MG63 (cell line): ENCODE results near the gene MRPL18. TPM values are rescaled to one million over a fixed set of nuclear protein-coding genes. Genes with fewer than 3 reads are reported as not detected.
"Not testable (repeated sequence)": the region's sequence is repeated elsewhere in the genome, so short reads cannot be mapped to it uniquely, and the experiment has no call there.

Source experiments
- DNase-seq: peaks from one replicate; pipeline ENCODE4 v3.0.0-alpha.2; 2020
- H3K27me3 ChIP-seq: fragments of 250-450 bp; sonication (Bioruptor Pico); 2 replicates; pipeline ENCODE4 v1.5.1; 2020; ENCODE audit warnings: mild to moderate bottlenecking, moderate library complexity
- H3K36me3 ChIP-seq: fragments of 250-450 bp; sonication (Bioruptor Pico); 2 replicates; pipeline ENCODE4 v1.5.1; 2020; ENCODE audit warnings: mild to moderate bottlenecking, moderate library complexity
- H3K4me3 ChIP-seq: fragments of 250-450 bp; sonication (Bioruptor Pico); 2 replicates; pipeline ENCODE4 v1.5.1; 2020; ENCODE audit warnings: mild to moderate bottlenecking, moderate library complexity
- H3K9me3 ChIP-seq: fragments of 250-450 bp; sonication (Bioruptor Pico); 2 replicates; pipeline ENCODE4 v1.5.1; 2020; ENCODE audit warnings: mild to moderate bottlenecking, moderate library complexity
- total RNA-seq: library from RNA; depleted of rRNA; stranded (reverse); fragments of >200 nt; shearing (Covaris generic); gene quantifications from 2 replicates; pipeline ENCODE4 v1.2.3, GENCODE V29; 2014; ENCODE audit warnings: low replicate concordance; rRNA removed

Gene MRPL18
- 129 and 143 TPM in 2 replicates for total RNA-seq

DNA sequence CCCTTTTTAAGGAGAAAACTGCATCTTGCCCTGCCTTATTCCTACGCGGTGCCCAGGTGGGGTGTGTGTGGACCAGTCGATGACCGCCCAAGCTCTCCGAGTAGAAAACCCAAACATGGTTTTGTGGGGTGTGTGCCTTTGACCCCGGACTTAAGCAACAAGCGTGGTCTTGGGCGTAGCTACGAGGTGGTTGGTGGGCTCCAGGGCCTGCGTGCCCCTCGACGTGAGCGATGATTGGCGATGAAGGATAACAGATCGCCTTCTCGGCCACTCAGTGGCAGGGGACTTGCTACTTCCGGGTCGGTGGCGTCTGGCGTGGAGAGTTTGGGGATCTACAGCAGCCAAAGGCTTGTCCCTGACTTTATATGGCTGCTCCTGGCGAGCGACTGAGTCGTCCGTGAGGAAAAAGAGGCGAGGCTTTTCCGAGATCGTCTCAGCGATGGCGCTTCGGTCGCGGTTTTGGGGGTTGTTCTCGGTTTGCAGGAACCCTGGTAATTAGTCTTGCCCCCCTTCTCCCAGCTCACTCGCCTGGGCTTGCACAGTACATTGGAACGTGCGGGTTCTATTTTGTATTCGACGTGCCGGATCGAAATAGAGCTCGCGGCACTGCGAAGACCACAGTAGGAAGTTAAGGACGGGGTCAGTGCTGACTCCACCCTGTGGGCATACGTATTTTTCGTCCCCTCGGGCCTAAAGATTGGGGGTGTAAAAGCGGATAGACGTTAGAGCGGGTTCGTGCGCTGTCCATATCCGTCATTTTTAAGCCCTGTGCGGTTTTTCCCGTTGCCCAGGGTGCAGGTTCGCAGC lies at the start of gene MRPL18:
TSS of gene MRPL18 (plus strand) at position 319 of the 807 bp plus-strand sequence. CDS start at position 440, 121 bp downstream.
- DNase-seq = peak; percentile 96
- no peaks in the 10 kb centered on the region for H3K27me3 ChIP-seq
- H3K36me3 ChIP-seq = peaks cover 73% of the 10 kb centered on the region
- H3K4me3 ChIP-seq = peak within 1 kb of the TSS; percentile 77
- no peaks in the 10 kb centered on the region for H3K9me3 ChIP-seq

DNA sequence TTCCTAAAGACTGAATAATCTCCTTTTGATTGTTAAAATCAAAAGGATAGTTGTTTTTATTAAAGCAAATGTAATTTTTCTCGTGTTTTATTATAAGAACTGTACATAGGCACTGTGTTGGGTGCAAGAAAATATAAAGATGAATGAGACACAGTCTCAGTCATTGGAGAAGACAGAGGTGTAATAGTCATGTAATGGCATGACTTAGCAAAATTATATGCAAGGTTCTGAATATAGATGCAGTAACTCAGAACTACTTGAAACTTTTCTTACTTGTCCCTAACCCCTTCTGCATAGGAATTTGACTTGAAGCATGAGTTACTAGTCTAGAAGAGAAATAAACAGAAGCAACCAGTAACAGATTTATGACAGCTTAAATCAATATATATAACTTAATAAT lies 48.1 kb upstream of the MRPL18 start:
- Histone ChIP-seq H3K9me3 (no peaks in the 10 kb centered on the region), H3K36me3 (peaks cover 89% of the 10 kb centered on the region)

DNA sequence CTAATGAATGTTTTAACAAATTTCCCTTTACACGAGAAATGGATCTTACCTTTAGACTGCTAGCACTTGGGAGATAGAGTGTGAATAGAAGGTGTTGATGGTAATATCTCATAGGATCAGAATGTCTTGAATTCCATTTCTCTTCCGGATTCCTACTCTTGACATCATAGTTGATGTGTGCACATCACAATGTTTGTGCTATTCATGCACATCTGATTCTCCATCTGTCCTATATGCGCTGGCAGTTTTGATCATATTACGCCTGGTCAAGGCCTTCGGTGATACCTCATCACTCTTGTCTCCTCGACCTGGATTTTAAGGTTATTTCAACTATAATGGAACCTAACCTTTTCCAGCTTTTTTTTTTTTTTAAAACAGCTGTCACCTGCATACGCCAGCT lies 45.2 kb upstream of the MRPL18 start:
- H3K4me3 ChIP-seq = no peak overlapping the region
- H3K9me3 ChIP-seq = no peaks in the 10 kb centered on the region
- H3K36me3 ChIP-seq = peaks cover 95% of the 10 kb centered on the region
- H3K27me3 ChIP-seq = no peaks in the 10 kb centered on the region
- no peak for DNase-seq

More for the DNA sequence above, 48.1 kb upstream of the MRPL18 start:
- no peak for DNase-seq
- Histone ChIP-seq H3K4me3 (no peak overlapping the region), H3K27me3 (no peaks in the 10 kb centered on the region)

DNA sequence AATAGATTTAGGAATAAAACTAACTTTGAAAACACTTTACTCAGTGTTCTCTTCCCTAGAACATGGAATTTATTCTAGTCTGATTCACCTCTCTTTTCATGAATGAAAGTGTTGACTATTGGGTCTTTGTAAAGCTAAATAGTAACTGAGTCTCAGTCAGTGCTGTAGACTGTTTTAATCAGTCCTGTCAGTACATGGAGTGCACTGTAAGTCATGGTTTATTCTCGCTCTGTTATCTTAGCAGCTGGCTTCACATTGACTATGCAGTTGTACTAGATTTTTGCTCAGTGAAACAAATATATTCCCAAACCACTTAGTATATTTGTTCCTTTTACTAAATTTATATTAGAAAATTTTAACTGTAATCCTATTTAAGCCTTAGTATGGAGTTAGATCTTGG lies 43.5 kb upstream of the MRPL18 start:
- Histone ChIP-seq H3K27me3 (no peaks in the 10 kb centered on the region), H3K9me3 (no peaks in the 10 kb centered on the region), H3K36me3 (peaks cover 93% of the 10 kb centered on the region), H3K4me3 (no peak overlapping the region)
- no peak for DNase-seq

DNA sequence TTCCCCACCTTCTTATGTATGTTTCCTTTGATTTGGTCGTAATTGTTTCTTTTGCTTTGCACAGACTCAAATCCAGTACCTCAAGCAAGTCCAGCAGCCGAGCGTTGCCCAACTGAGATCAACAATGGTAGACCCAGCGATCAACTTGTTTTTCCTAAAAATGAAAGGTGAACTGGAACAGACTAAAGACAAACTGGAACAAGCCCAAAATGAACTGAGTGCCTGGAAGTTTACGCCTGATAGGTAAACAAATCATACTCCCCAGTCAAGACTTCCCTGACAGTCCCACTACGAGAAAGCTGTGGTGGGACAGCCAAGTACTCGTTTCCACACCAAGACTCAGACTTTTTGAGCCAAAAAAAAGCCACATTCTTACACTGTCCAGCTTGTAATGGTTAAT lies 42.1 kb upstream of the MRPL18 start:
- not testable (repeated sequence) for DNase-seq, H3K4me3 ChIP-seq, H3K9me3 ChIP-seq, H3K27me3 ChIP-seq
- peaks cover 90% of the 10 kb centered on the region for H3K36me3 ChIP-seq

DNA sequence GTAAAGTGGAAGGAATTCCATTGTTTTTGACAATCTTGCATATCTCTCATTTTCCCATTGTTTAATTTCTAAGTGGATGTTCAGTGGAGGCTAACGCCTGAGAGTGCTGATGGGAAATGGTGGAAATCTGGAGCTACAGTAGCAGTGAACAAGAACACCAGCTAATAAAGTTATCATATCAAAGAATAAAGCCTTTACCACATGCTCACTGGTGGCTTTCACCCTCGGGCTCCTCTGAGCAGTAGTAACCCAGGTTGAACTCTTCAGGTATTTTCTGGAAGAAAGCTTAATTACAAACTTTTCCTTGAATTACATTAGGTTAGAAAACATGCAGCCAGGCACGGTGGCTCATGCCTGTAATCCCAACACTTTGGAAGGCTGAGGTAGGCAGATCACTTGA lies 38.8 kb upstream of the MRPL18 start:
- no peaks in the 10 kb centered on the region for H3K27me3 ChIP-seq
- peaks cover 87% of the 10 kb centered on the region for H3K36me3 ChIP-seq
- no peaks in the 10 kb centered on the region for H3K9me3 ChIP-seq
- no peak for DNase-seq
- no peak overlapping the region for H3K4me3 ChIP-seq

DNA sequence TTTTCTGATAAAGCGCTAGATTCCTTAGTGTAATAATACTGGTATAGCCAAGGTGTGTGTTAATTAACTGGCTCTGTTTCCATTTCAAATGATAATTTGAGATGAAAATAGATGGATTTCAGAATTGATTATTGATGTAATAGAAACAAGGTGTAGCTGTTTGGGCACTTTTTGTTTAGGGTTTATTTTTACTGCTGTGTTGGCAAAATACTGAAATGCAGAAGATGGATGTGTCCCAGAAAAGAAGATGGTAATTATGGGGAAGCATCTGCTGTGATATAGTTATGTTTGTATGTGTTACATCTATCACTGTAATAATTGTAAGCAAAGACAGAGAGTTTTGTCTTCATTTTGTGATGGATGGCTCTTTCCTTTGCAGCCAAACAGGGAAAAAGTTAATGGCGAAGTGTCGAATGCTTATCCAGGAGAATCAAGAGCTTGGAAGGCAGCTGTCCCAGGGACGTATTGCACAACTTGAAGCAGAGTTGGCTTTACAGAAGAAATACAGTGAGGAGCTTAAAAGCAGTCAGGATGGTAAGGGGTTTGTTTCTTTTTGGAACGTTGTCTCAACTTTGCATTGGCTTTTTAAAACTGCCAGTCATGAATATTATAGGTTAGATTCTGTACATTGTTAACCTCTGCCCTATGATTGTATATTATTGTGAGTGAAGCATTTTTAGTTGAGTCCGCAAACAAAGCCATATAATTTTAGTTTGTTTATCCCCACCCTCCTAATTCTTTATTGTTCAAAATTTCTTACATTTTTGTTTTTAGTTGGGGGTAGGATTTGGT lies 37.0 kb upstream of the MRPL18 start:
- Histone ChIP-seq H3K27me3 (no peaks in the 10 kb centered on the region), H3K4me3 (no peak overlapping the region), H3K9me3 (no peaks in the 10 kb centered on the region), H3K36me3 (peaks cover 81% of the 10 kb centered on the region)
- DNase-seq = no peak

DNA sequence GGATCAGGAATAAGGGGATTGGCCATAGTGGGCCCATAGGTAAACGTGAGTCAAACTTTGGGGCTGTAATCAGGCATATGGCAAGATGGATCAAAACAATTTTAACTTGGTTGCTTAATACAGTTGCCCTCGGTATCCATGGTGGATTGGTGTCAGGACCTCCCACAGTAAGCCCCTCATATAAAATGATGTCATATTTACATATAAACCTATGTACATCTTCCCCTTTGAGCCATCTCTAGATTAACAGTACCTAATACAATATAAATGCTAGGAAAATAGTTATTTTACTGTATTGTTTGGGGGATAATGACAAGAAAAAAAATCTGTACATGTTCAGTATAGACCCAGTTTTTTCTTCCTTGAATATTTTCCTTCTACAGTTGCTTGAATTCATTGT lies 35.9 kb upstream of the MRPL18 start:
- no peak overlapping the region for H3K4me3 ChIP-seq
- H3K36me3 ChIP-seq = peaks cover 77% of the 10 kb centered on the region
- no peaks in the 10 kb centered on the region for H3K9me3 ChIP-seq
- no peak for DNase-seq
- H3K27me3 ChIP-seq = no peaks in the 10 kb centered on the region

DNA sequence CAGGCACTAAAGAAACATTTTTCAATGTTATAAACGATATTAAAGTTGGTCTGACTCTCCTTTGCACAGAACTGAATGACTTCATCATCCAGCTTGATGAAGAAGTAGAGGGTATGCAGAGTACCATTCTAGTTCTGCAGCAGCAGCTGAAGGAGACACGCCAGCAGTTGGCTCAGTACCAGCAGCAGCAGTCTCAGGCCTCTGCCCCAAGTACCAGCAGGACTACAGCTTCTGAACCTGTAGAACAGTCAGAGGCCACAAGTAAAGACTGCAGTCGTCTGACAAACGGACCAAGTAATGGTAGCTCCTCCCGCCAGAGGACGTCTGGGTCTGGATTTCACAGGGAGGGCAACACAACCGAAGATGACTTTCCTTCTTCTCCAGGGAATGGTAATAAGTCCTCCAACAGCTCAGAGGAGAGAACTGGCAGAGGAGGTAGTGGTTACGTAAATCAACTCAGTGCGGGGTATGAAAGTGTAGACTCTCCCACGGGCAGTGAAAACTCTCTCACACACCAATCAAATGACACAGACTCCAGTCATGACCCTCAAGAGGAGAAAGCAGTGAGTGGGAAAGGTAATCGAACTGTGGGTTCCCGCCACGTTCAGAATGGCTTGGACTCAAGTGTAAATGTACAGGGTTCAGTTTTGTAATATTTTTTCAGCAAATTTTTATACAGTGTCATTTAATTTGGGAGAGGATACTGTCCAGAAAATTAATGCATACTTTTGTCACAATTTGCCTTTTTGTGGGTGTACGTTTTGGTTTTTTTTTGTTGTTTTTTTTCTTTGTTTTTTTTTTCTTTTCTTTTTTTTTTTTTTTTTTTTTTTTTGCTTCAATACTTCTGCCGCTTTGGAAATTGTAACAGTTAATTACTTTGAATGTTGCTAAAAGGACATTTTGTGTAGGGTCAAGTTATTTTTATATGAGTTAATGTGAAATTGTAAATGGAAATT lies 35.0 kb upstream of the MRPL18 start:
- H3K4me3 ChIP-seq = no peak overlapping the region
- no peaks in the 10 kb centered on the region for H3K9me3 ChIP-seq
- no peak for DNase-seq
- no peaks in the 10 kb centered on the region for H3K27me3 ChIP-seq
- H3K36me3 ChIP-seq = peaks cover 74% of the 10 kb centered on the region

DNA sequence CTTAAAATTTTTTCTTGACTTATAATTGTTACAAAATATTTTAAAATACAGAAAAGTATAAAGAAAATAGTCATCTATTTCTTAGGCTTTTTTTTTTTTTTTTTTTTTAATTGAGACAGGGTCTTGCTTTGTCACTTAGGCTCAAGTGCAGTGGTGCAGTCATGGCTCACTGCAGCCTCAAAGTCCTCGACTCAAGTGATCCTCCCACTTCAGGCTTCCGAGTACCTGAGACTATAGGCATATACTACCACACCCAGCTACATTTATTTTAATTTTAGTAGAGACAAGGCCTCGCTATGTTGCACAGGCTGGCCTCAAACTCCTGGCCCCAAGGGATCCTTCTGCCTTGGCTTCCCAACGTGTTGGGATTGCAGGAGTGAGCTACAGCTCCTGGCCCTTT lies 33.8 kb upstream of the MRPL18 start:
- DNase-seq = no peak
- H3K36me3 ChIP-seq = peaks cover 69% of the 10 kb centered on the region
- H3K9me3 ChIP-seq = no peaks in the 10 kb centered on the region
- no peak overlapping the region for H3K4me3 ChIP-seq
- no peaks in the 10 kb centered on the region for H3K27me3 ChIP-seq

DNA sequence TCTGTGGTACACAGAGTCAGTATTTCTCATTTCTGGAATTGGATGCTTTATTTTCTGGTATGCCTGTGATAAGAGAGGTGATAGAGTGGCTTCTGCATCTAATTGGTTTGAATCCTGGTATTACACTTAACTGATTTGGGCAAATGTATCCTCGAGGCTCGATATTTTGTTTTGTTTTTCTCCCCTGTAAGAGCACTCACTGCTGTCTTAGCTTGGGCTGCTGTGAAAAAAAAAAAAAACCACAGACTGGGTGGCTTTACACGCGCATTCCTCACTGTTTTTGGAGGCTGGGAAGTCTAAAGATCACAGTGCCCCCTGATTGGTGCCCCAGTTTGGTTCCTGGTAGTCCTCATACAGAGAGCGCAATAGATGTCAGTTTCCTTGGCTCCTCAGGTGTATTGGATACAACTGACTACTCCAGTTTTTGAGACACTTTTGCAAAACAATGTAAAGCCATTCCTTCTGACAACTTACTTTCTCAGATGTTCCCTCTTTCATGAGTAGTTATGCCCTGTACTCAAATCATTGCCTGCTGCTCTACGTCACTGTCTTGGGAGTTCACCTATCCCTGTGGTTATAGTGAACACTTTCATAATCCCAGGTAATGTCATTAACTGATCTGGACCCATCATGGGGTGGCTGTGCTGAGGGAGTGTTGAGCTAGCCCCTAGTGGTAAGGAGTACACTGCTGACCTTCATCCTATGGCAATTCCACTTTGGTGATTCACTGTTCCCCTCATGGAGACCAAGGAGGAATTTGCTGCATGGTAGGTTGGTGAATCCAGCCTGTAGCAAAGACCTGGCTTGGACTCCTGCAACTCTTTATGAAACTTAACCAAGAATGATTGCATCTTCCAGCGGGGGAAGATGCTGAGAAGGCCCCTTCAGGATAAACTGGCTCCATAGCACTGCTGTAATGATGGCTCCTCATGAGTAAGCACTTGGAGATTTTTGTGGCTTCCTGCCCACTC lies 32.0 kb upstream of the MRPL18 start:
- Histone ChIP-seq H3K36me3 (peaks cover 61% of the 10 kb centered on the region), H3K27me3 (no peaks in the 10 kb centered on the region), H3K9me3 (no peaks in the 10 kb centered on the region), H3K4me3 (no peak overlapping the region)
- DNase-seq = peak; percentile 8

DNA sequence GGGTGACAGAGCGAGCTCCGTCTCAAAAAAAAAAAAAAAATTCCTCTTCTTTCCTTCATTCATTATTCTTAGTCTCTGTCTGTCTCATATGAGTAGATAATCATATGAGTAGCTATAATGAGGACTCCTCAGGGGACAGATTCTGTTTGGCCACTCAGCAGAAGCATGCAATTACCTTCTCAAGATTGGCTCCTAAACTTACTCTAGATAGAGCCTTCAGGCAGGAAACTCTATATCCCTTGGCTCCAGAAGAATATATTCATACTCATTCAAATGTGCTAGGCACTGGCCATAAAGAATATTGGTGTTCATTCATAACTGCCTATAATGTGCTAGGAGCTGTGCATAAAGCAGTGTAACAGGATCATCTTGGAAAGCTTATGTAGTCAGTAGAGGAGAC lies 30.6 kb upstream of the MRPL18 start:
- Histone ChIP-seq H3K27me3 (no peaks in the 10 kb centered on the region), H3K4me3 (no peak overlapping the region), H3K9me3 (no peaks in the 10 kb centered on the region), H3K36me3 (peaks cover 57% of the 10 kb centered on the region)
- DNase-seq = no peak

DNA sequence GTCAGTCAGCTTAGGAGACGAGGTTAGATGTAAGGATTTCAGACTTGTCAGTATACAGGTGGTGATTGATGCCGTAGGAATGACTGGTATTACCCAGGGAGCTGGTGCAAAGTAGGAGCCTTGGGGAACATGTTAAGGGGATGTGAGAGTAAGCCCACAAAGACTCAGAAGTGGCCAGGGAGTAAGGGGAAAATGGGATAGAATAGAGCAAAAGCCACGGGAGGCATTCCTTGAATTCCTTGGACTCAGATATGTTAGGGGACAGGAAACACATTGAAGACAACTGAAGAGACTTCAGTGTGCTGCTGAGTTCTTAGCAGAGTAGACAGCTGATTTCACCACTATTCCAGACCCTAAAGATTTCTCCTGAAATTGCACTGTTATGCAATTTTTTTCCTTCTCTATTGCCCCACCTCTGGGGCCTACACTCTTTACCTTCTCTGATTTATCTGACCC lies 29.6 kb upstream of the MRPL18 start:
- peaks cover 49% of the 10 kb centered on the region for H3K36me3 ChIP-seq
- no peaks in the 10 kb centered on the region for H3K9me3 ChIP-seq
- peak overlapping the region; percentile 77; the same call in 1 of the 2 replicates for H3K4me3 ChIP-seq
- DNase-seq = peak; percentile 26
- no peaks in the 10 kb centered on the region for H3K27me3 ChIP-seq

DNA sequence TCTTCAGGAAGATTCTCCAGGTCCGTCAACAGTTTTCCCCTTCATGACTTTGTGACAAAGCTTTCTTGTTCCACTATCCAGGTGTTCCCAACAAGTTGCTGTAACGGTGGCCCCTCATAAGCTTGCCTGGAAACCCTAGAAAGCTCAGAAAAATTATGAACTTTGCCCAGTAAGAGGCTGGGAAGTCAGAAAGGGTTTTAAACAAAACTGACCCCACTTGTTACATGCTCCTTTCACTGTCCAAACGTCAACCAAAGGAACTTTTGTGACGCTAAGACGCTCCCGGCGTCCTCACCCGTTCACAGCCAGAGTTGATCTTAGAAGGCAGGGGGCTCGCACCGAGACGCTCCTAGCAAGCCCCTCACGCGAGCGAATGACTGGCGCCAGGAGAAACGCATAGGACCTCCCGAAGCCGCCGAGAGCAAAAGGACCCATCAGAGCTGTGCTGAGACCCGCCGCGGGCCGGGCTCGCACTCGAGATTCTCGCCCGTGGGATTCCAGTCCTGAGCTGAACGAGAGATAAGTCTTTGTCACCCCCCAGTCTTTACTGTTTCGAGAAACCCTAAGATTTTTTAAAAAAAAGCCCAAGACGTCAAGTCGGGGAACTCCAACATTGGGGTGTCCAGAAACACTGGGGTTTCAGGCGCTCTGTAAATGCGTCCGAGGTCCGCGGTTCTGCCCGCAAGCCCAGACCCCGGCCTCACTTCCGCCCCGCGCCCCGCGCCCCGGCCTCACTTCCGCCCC lies 29.0 kb upstream of the MRPL18 start:
- Histone ChIP-seq H3K36me3 (peaks cover 43% of the 10 kb centered on the region), H3K4me3 (peak overlapping the region; percentile 77), H3K27me3 (no peaks in the 10 kb centered on the region), H3K9me3 (no peaks in the 10 kb centered on the region)
- DNase-seq = peak; percentile 26
